Trophoblast cell (in vitro differentiated cells and primary cell): Measurements from ENCODE around the gene CYP4F11.

Experiments used
- DNase-seq, 2 donors: peaks; one replicate each; pipeline ENCODE4 v3.0.0-alpha.2; 2016
- H2AFZ ChIP-seq: 2 replicates; pipeline ENCODE4 v1.6.1; 2013; ENCODE audit warnings: low read length, moderate library complexity, mild to moderate bottlenecking; ENCODE audit not compliant: insufficient read depth, poor library complexity
- H2AK5ac ChIP-seq: 2 replicates; pipeline ENCODE4 v1.6.1; 2013; ENCODE audit warnings: mild to moderate bottlenecking, low read length
- H2BK120ac ChIP-seq: 2 replicates; pipeline ENCODE4 v1.6.1; 2013; ENCODE audit warnings: low read length, mild to moderate bottlenecking, moderate library complexity; ENCODE audit not compliant: insufficient read depth, poor library complexity
- H2BK12ac ChIP-seq: 2 replicates; pipeline ENCODE4 v1.6.1; 2013; ENCODE audit warnings: mild to moderate bottlenecking, low read length, moderate library complexity
- H2BK5ac ChIP-seq: 2 replicates; pipeline ENCODE4 v1.6.1; 2013; ENCODE audit warnings: low read length, low read depth, moderate library complexity, mild to moderate bottlenecking; ENCODE audit not compliant: poor library complexity
- H3K14ac ChIP-seq: 2 replicates; pipeline ENCODE4 v1.6.1; 2013; ENCODE audit warnings: mild to moderate bottlenecking, low read length
- H3K18ac ChIP-seq: 2 replicates; pipeline ENCODE4 v1.6.1; 2013; ENCODE audit warnings: mild to moderate bottlenecking, low read length
- H3K23ac ChIP-seq: 2 replicates; pipeline ENCODE4 v1.6.1; 2013; ENCODE audit warnings: low read length
- H3K27ac ChIP-seq: 2 replicates; pipeline ENCODE4 v1.5.1; 2013; ENCODE audit warnings: low read depth, mild to moderate bottlenecking, inconsistent platforms, low read length, moderate library complexity
- H3K27me3 ChIP-seq: 2 replicates; pipeline ENCODE4 v1.6.1; 2013; ENCODE audit warnings: inconsistent platforms, mild to moderate bottlenecking, low read length, moderate library complexity; ENCODE audit not compliant: insufficient read depth
- H3K36me3 ChIP-seq, 2 experiments: 1 replicate in 1 of 2; 2 replicates in 1 of 2; pipeline ENCODE4 v1.6.1; 2013; ENCODE audit warnings: low read length in 2 of 2, mild to moderate bottlenecking in 2 of 2, moderate library complexity in 1 of 2; ENCODE audit not compliant: insufficient read depth in 2 of 2, control insufficient read depth in 1 of 2
- H3K4ac ChIP-seq: 2 replicates; pipeline ENCODE4 v1.6.1; 2013; ENCODE audit warnings: low read depth, mild to moderate bottlenecking, low read length, moderate library complexity
- H3K4me1 ChIP-seq, 2 experiments: 1 replicate in 1 of 2; 2 replicates in 1 of 2; pipeline ENCODE4 v1.6.1; 2013; ENCODE audit warnings: low read length in 2 of 2, mild to moderate bottlenecking in 2 of 2, moderate library complexity in 1 of 2; ENCODE audit not compliant: insufficient read depth in 2 of 2, control insufficient read depth in 1 of 2
- H3K4me2 ChIP-seq: 2 replicates; pipeline ENCODE4 v1.6.1; 2013; ENCODE audit warnings: inconsistent platforms, mild to moderate bottlenecking, low read length, moderate library complexity
- H3K4me3 ChIP-seq: 2 replicates; pipeline ENCODE4 v1.5.1; 2013; ENCODE audit warnings: mild to moderate bottlenecking, low read depth, low read length, inconsistent platforms
- H3K79me1 ChIP-seq: one replicate; pipeline ENCODE4 v1.6.1; 2013; ENCODE audit warnings: low read length
- H3K79me2 ChIP-seq: 2 replicates; pipeline ENCODE4 v1.6.1; 2013; ENCODE audit warnings: low read length, mild to moderate bottlenecking; ENCODE audit not compliant: control insufficient read depth, insufficient read depth, poor library complexity
- H3K9ac ChIP-seq: 2 replicates; pipeline ENCODE4 v1.6.1; 2013; ENCODE audit warnings: mild to moderate bottlenecking, low read length
- H3K9me3 ChIP-seq: 2 replicates; pipeline ENCODE4 v1.6.1; 2013; ENCODE audit warnings: low read depth, mild to moderate bottlenecking, control low read depth, inconsistent platforms, low read length; ENCODE audit not compliant: insufficient read depth
- H4K12ac ChIP-seq: 2 replicates; pipeline ENCODE4 v1.6.1; 2013; ENCODE audit warnings: low read depth, mild to moderate bottlenecking, low read length, moderate library complexity
- H4K8ac ChIP-seq: 2 replicates; pipeline ENCODE4 v1.6.1; 2013; ENCODE audit warnings: low read depth, mild to moderate bottlenecking, low read length, moderate library complexity
- H4K91ac ChIP-seq: one replicate; pipeline ENCODE4 v1.6.1; 2013; ENCODE audit warnings: low read depth, mild to moderate bottlenecking, low read length, moderate library complexity
- WGBS: extraction: QIAGEN DNeasy Blood & Tissue Kit; methylation state at CpG from one replicate; pipeline ENCODE4 v1.1.7; 2013; ENCODE audit warnings: missing lambda C conversion rate; ENCODE audit not compliant: insufficient read length, insufficient coverage; ENCODE audit errors: extremely low coverage; 5-methylcytosine and 5-hydroxymethylcytosine counted together

Gene CYP4F11

DNA sequence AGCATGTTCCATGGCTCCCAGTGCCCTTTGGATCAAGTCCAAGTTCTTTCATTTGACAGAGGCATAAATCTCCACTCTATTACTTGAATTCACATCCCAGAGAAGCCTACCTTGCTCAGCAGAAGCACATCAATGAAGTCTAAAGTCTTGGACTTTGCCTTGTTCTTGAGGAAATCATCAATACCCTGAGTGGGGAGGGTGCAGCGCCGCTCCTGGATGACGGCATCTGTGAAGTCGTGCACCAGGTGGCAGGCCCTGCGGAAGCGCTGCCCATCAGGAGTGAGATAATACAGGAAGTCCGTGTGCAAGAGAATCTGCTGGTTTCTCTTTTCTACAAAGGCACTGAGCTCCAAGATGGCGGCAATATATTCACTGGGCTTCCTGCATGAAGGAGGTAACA lies 10.6 kb downstream of the CYP4F11 start:
- Histone ChIP-seq H3K4me1 (no peaks in the 10 kb centered on the region), H2AK5ac (no peak overlapping the region), H3K79me1 (no peaks in the 10 kb centered on the region), H2BK120ac (no peak overlapping the region), H3K9ac (no peak overlapping the region), H4K91ac (no peak overlapping the region), H3K4me2 (no peak overlapping the region), H2BK5ac (no peak overlapping the region), H3K27me3 (no peaks in the 10 kb centered on the region), H4K12ac (no peak overlapping the region), H3K27ac (no peak overlapping the region), H3K23ac (no peak overlapping the region), H3K79me2 (no peaks in the 10 kb centered on the region), H3K14ac (no peak overlapping the region), H2BK12ac (no peak overlapping the region), H4K8ac (no peak overlapping the region), H3K4ac (no peak overlapping the region), H2AFZ (no peak overlapping the region), H3K18ac (no peak overlapping the region), H3K4me3 (no peak overlapping the region), H3K36me3 (no peaks in the 10 kb centered on the region), H3K9me3 (peaks cover 32% of the 10 kb centered on the region)
- WGBS = no CpG with 5 or more reads among the region's 8 CpGs
- no peak for DNase-seq

DNA sequence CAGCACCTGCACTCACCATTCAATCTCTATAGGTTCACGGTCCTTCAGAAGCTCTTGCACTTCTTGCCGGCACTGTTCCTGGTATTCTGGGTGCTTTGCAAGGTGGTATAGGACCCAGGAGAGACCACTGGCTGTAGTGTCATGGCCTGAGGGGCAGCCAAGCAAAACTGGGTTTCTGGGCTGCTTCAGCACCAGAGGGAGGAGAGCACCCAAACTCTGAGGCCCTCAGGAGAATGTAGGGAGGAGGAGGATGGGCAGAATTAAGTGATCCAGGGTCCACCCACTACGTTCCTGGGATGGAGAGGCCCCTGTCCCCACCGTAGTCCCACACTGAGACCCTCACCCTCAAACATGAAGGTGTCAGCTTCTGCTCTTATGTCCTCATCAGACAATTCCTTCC lies 12.3 kb downstream of the CYP4F11 start:
- Histone ChIP-seq H3K4me2 (no peak overlapping the region), H2BK5ac (no peak overlapping the region), H3K4me1 (no peaks in the 10 kb centered on the region), H3K79me2 (no peaks in the 10 kb centered on the region), H2BK12ac (no peak overlapping the region), H2AFZ (no peak overlapping the region), H3K79me1 (no peaks in the 10 kb centered on the region), H4K12ac (no peak overlapping the region), H3K4ac (no peak overlapping the region), H3K27ac (no peak overlapping the region), H3K23ac (no peak overlapping the region), H3K4me3 (no peak overlapping the region), H4K91ac (no peak overlapping the region), H3K27me3 (no peaks in the 10 kb centered on the region), H3K18ac (no peak overlapping the region), H3K9me3 (peaks cover 25% of the 10 kb centered on the region), H3K14ac (no peak overlapping the region), H2BK120ac (no peak overlapping the region), H3K36me3 (no peaks in the 10 kb centered on the region), H4K8ac (no peak overlapping the region), H2AK5ac (no peak overlapping the region), H3K9ac (no peak overlapping the region)
- DNase-seq = no peak
- no CpG with 5 or more reads among the region's 4 CpGs for WGBS

DNA sequence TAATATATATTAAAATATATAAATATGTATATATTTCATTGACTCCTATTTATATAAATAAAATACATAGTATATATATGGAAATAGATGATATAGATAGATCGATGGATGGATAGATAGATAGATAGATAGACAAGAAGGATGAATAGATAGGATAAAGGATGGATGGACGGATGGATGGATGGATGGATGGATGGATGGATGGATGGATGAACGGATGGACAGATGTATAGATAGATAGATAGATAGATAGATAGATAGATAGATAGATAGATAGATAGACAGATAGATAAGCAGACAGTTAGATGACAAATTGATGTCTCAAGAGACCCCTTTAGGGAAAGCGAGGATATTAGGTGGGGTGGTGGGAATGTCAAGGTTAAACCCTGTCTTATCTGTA lies 15.1 kb downstream of the CYP4F11 start:
- H3K14ac ChIP-seq = no peak overlapping the region
- 100% methylated on average over 2 of the region's 4 CpGs for WGBS

DNA sequence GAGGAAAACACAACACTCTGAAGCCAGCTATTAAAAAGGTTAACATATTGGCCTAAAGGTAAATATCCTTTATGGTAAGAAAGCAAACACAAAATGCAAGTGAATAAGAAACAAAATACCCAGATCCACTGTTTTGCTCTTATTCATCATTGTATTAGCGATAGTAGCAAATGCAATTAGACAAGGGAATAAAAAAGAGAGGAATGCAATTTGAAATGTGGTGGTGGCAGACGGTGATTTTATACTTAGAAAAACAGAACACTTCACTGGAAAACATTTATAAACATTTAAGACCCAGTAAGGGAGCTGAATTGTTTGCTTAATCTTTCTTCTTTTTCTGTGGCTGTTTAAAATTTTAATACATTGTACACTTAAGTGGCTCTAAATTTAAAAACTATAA lies 19.2 kb downstream of the CYP4F11 start:
- Histone ChIP-seq H3K27me3 (no peaks in the 10 kb centered on the region), H3K4me3 (no peak overlapping the region)

More for the DNA sequence above, 15.1 kb downstream of the CYP4F11 start:
- no peaks in the 10 kb centered on the region for H3K4me1 ChIP-seq
- peaks cover 18% of the 10 kb centered on the region for H3K9me3 ChIP-seq
- no peak overlapping the region for H3K4ac ChIP-seq
- DNase-seq = no peak
- no peak overlapping the region for H2AK5ac ChIP-seq
- H2BK120ac ChIP-seq = no peak overlapping the region
- H3K79me2 ChIP-seq = no peaks in the 10 kb centered on the region
- H3K4me3 ChIP-seq = no peak overlapping the region
- H2BK12ac ChIP-seq = no peak overlapping the region
- H3K27me3 ChIP-seq = no peaks in the 10 kb centered on the region
- no peak overlapping the region for H3K23ac ChIP-seq
- no peak overlapping the region for H4K91ac ChIP-seq
- H3K18ac ChIP-seq = no peak overlapping the region
- no peak overlapping the region for H4K8ac ChIP-seq
- no peaks in the 10 kb centered on the region for H3K79me1 ChIP-seq
- no peak overlapping the region for H4K12ac ChIP-seq
- no peak overlapping the region for H2AFZ ChIP-seq
- H3K4me2 ChIP-seq = no peak overlapping the region
- no peak overlapping the region for H3K27ac ChIP-seq
- no peaks in the 10 kb centered on the region for H3K36me3 ChIP-seq
- no peak overlapping the region for H3K9ac ChIP-seq
- no peak overlapping the region for H2BK5ac ChIP-seq

More for the DNA sequence above, 19.2 kb downstream of the CYP4F11 start:
- Histone ChIP-seq H2BK12ac (no peak overlapping the region), H3K23ac (no peak overlapping the region), H2BK5ac (no peak overlapping the region), H3K79me1 (no peaks in the 10 kb centered on the region), H2AK5ac (no peak overlapping the region), H3K79me2 (no peaks in the 10 kb centered on the region), H3K4me1 (no peaks in the 10 kb centered on the region), H2AFZ (no peak overlapping the region), H3K4me2 (no peak overlapping the region), H3K18ac (no peak overlapping the region), H4K91ac (no peak overlapping the region), H3K9ac (no peak overlapping the region), H4K8ac (no peak overlapping the region), H2BK120ac (no peak overlapping the region), H3K9me3 (peaks cover 15% of the 10 kb centered on the region), H3K36me3 (no peaks in the 10 kb centered on the region), H3K27ac (no peak overlapping the region), H3K14ac (no peak overlapping the region), H3K4ac (no peak overlapping the region), H4K12ac (no peak overlapping the region)
- WGBS = no CpG with 5 or more reads among the region's 2 CpGs
- no peak for DNase-seq
